ENCODE data around the gene HOATZ.

Gene HOATZ

GRCh38 chr11:111514216-111515031, at the start of gene HOATZ:
Gene HOATZ, plus strand, starts transcription at chr11:111514778. Its CDS starts 7 bp downstream, at chr11:111514785.
- DNase-seq = no peak

GRCh38 chr11:111465400-111465799, 49.2 kb upstream of the HOATZ start:
- DNase-seq = no peak

- DNase-seq = no peak
Measured at GRCh38 chr11:111466615-111467014, 48.0 kb upstream of the HOATZ start.

GRCh38 chr11:111469200-111469599, 45.4 kb upstream of the HOATZ start:
- no peak for DNase-seq

GRCh38 chr11:111472228-111472627, 42.4 kb upstream of the HOATZ start:
- DNase-seq = no peak

- no peak for DNase-seq
Measured at GRCh38 chr11:111474432-111474831, 40.1 kb upstream of the HOATZ start.

GRCh38 chr11:111476366-111476765, 38.2 kb upstream of the HOATZ start:
- no peak for DNase-seq

GRCh38 chr11:111476956-111477355, 37.6 kb upstream of the HOATZ start:
- DNase-seq = no peak

- DNase-seq = no peak
Measured at GRCh38 chr11:111477898-111478297, 36.7 kb upstream of the HOATZ start.

- no peak for DNase-seq
Measured at GRCh38 chr11:111479666-111480065, 34.9 kb upstream of the HOATZ start.

GRCh38 chr11:111483431-111483830, 31.1 kb upstream of the HOATZ start:
- DNase-seq = no peak

- DNase-seq = no peak
Measured at GRCh38 chr11:111490496-111490895, 24.1 kb upstream of the HOATZ start.

- DNase-seq = no peak
Measured at GRCh38 chr11:111494040-111494439, 20.5 kb upstream of the HOATZ start.

- no peak for DNase-seq
Measured at GRCh38 chr11:111499483-111499882, 15.1 kb upstream of the HOATZ start.

- no peak for DNase-seq
Measured at GRCh38 chr11:111500481-111500880, 14.1 kb upstream of the HOATZ start.

GRCh38 chr11:111502611-111503010, 12.0 kb upstream of the HOATZ start:
- DNase-seq = no peak

GRCh38 chr11:111510311-111510710, 4.3 kb upstream of the HOATZ start:
- DNase-seq = no peak

- DNase-seq = peak; percentile 36
Measured at GRCh38 chr11:111512296-111513239, 2.0 kb upstream of the HOATZ start, which contains the start of gene BTG4. Gene BTG4, minus strand, starts transcription at chr11:111512386. Its CDS starts 13,610 bp downstream, at chr11:111498776.

- no peak for DNase-seq
Measured at GRCh38 chr11:111513240-111513605, 1.4 kb upstream of the HOATZ start.

GRCh38 chr11:111515591-111515990, 1.0 kb downstream of the HOATZ start:
- DNase-seq = no peak

- DNase-seq = no peak
Measured at GRCh38 chr11:111518668-111519067, 4.1 kb downstream of the HOATZ start.

GRCh38 chr11:111520560-111520959, 6.0 kb downstream of the HOATZ start:
- DNase-seq = no peak

- DNase-seq = no peak
Measured at GRCh38 chr11:111521135-111521534, 6.6 kb downstream of the HOATZ start.

- DNase-seq = no peak
Measured at GRCh38 chr11:111522426-111522825, 7.8 kb downstream of the HOATZ start.

Measured in activated CD8-positive, alpha-beta memory T cell treated with anti-CD3 and anti-CD28 coated beads, Interleukin-2, amount 50 U/mL, for 4 hours (primary cell).